ENCODE data around the gene SPRY2. TPM values are rescaled to one million over a fixed set of nuclear protein-coding genes. Genes with fewer than 3 reads are reported as not detected.

The SPRY2 gene
- total RNA-seq, 1 experiment from 2014 or later: 7.2 TPM

GRCh38 chr13:80388506-80388905, 47.6 kb upstream of the SPRY2 start:
- DNase-seq (ENCODE audit: low read depth, low spot score): no peak
- H3K4me1 ChIP-seq (ENCODE audit: control insufficient read depth in 1 of 2, insufficient read depth in 2 of 2, low read length in 2 of 2): no peaks in the 10 kb centered on the region
- H3K4me3 ChIP-seq (replicated peaks in 1 of 2; ENCODE audit: low read depth in 1 of 2, low read length in 2 of 2): no peak overlapping the region
- no peak for ATAC-seq
- H4K20me1 ChIP-seq (ENCODE audit: insufficient read depth): no peaks in the 10 kb centered on the region
- no TSS peak for BruUV-seq (replicated peaks)
- no peaks in the 10 kb centered on the region for H3K36me3 ChIP-seq (ENCODE audit: control insufficient read depth in 1 of 2, insufficient read depth in 2 of 2, low read length in 2 of 2)
- no peak overlapping the region for H3K4me2 ChIP-seq (ENCODE audit: low read length)
- H3K27me3 ChIP-seq (ENCODE audit: insufficient read depth, low read length): no peaks in the 10 kb centered on the region
- POLR2A ChIA-PET: no interaction called here
- H3K27ac ChIP-seq (ENCODE audit: low read depth, low read length): no peak overlapping the region
- no peaks in the 10 kb centered on the region for H3K9me2 ChIP-seq (ENCODE audit: insufficient read depth)
- TF ChIP-seq ELF1 (IDR thresholded peaks at IDR 0.05; ENCODE audit: borderline replicate concordance, low read depth): no peak
- TF ChIP-seq YY1 (IDR thresholded peaks at IDR 0.05; ENCODE audit: extremely low read depth, insufficient replicate concordance, low read depth, low read length): no peak
- no peak for TF ChIP-seq FOSL1 (IDR thresholded peaks at IDR 0.05; ENCODE audit: low read depth)
- CTCF ChIA-PET: no interaction called here
- intact Hi-C loops (cut with micrococcal nuclease): no loop called here
- H3K9ac ChIP-seq (ENCODE audit: low read length): no peak overlapping the region
- no peaks in the 10 kb centered on the region; a peak in 2 of 4 replicates for H3K9me3 ChIP-seq (ENCODE audit: control insufficient read depth in 1 of 2, insufficient read depth in 1 of 2, low read depth in 1 of 2, low read length in 2 of 2)
- RAD21 ChIA-PET (ENCODE audit: low non-redundant PET in 1 of 2, low total read pairs in 2 of 2, uncharacterized antibody in 2 of 2, unreplicated experiment in 2 of 2): no interaction called here
- no peak overlapping the region for H2AFZ ChIP-seq (ENCODE audit: low read depth, low read length, poor library complexity, severe bottlenecking)
- H3K79me2 ChIP-seq (ENCODE audit: insufficient read depth, low read length): no peaks in the 10 kb centered on the region

GRCh38 chr13:80386592-80386991, 45.7 kb upstream of the SPRY2 start:
- Histone ChIP-seq H3K9ac (ENCODE audit: low read length) (no peak overlapping the region), H3K9me2 (ENCODE audit: insufficient read depth) (no peaks in the 10 kb centered on the region), H3K4me2 (ENCODE audit: low read length) (no peak overlapping the region), H3K4me1 (ENCODE audit: control insufficient read depth in 1 of 2, insufficient read depth in 2 of 2, low read length in 2 of 2) (no peaks in the 10 kb centered on the region), H4K20me1 (ENCODE audit: insufficient read depth) (no peaks in the 10 kb centered on the region), H3K9me3 (ENCODE audit: control insufficient read depth in 1 of 2, insufficient read depth in 1 of 2, low read depth in 1 of 2, low read length in 2 of 2) (no peaks in the 10 kb centered on the region; a peak in 2 of 4 replicates), H3K27me3 (ENCODE audit: insufficient read depth, low read length) (no peaks in the 10 kb centered on the region), H2AFZ (ENCODE audit: low read depth, low read length, poor library complexity, severe bottlenecking) (no peak overlapping the region), H3K27ac (ENCODE audit: low read depth, low read length) (no peak overlapping the region), H3K36me3 (ENCODE audit: control insufficient read depth in 1 of 2, insufficient read depth in 2 of 2, low read length in 2 of 2) (no peaks in the 10 kb centered on the region), H3K79me2 (ENCODE audit: insufficient read depth, low read length) (no peaks in the 10 kb centered on the region), H3K4me3 (replicated peaks in 1 of 2; ENCODE audit: low read depth in 1 of 2, low read length in 2 of 2) (no peak overlapping the region)
- POLR2A ChIA-PET: no interaction called here
- RAD21 ChIA-PET (ENCODE audit: low non-redundant PET in 1 of 2, low total read pairs in 2 of 2, uncharacterized antibody in 2 of 2, unreplicated experiment in 2 of 2): no interaction called here
- intact Hi-C loops (cut with micrococcal nuclease): no loop called here
- ATAC-seq: no peak
- no peak for DNase-seq (ENCODE audit: low read depth, low spot score)
- BruUV-seq (replicated peaks): no TSS peak
- no peak for TF ChIP-seq ZFX (IDR thresholded peaks at IDR 0.05)
- TF ChIP-seq EZH2phosphoT487 (IDR thresholded peaks at IDR 0.05; ENCODE audit: borderline replicate concordance): no peak
- no peak for TF ChIP-seq TCF7L2 (IDR thresholded peaks at IDR 0.05; ENCODE audit: borderline replicate concordance, extremely low read depth, insufficient read depth, insufficient read length)
- TF ChIP-seq FOSL1 (IDR thresholded peaks at IDR 0.05; ENCODE audit: low read depth): no peak
- no peak for TF ChIP-seq SP1 (IDR thresholded peaks at IDR 0.05; ENCODE audit: low read depth)
- no peak for TF ChIP-seq CBX3 (IDR thresholded peaks at IDR 0.05; ENCODE audit: low read depth)
- CTCF ChIA-PET: no interaction called here

All from HCT116 (cell line).